Breast epithelium (tissue), 4 donors: ENCODE measurements around the gene ALDH16A1. TPM values are rescaled to one million over a fixed set of nuclear protein-coding genes. Genes with fewer than 3 reads are reported as not detected.
A peak's percentile ranks its signal among the peaks of the same experiment; 100 is the strongest.

Source experiments
- DNase-seq, 2 donors: peaks; one replicate each; pipeline ENCODE4 v3.0.0-alpha.2; 2019; ENCODE audit warnings: low spot score in 2 of 2
- H3K27ac ChIP-seq, 2 donors: fragments of 200-600 bp; sonication (generic) in 1 of 2; one replicate each; pipeline ENCODE4 v1.5.1; 2016 to 2019; ENCODE audit warnings: mild to moderate bottlenecking in 1 of 2
- H3K27me3 ChIP-seq, 2 donors: fragments of 200-600 bp; sonication (generic) in 1 of 2; one replicate each; pipeline versions ENCODE4 v1.5.1 to v1.6.0; 2017 to 2019; ENCODE audit warnings: control low read depth in 1 of 2, mild to moderate bottlenecking in 1 of 2
- H3K36me3 ChIP-seq: fragments of 200-600 bp; one replicate; pipeline ENCODE4 v1.5.1; 2019
- H3K4me1 ChIP-seq, 2 donors: fragments of 200-600 bp; sonication (generic); one replicate each; pipeline ENCODE4 v1.5.1; 2016 to 2019; ENCODE audit warnings: control low read depth in 1 of 2
- H3K4me3 ChIP-seq, 3 donors: fragments of 200-600 bp; sonication (generic); 1 replicate in 2 of 3; 2 replicates in 1 of 3; pipeline ENCODE4 v1.5.1; 2016 to 2019; ENCODE audit warnings: mild to moderate bottlenecking in 3 of 3, moderate library complexity in 2 of 3
- H3K9me3 ChIP-seq, 2 donors: fragments of 200-600 bp; sonication (generic) in 1 of 2; one replicate each; pipeline ENCODE4 v1.5.1; 2016 to 2019; ENCODE audit warnings: control low read depth in 1 of 2
- POLR2A ChIP-seq: fragments of 450-650 bp; IDR thresholded peaks from one replicate; pipeline ENCODE4 v1.6.1; 2016; ENCODE audit warnings: antibody characterized with exemption, mild to moderate bottlenecking, moderate library complexity
- POLR2AphosphoS5 ChIP-seq, 3 donors: sonication (generic); formaldehyde crosslinking; IDR thresholded peaks; one replicate each; pipeline ENCODE4 v1.6.1; 2017; ENCODE audit warnings: antibody characterized with exemption in 3 of 3
- intact Hi-C: fragments of 100-400 bp; cut with DNase I; formaldehyde crosslinking; loops from one replicate; pipeline ENCODE4 v1.15.1; 2023; ENCODE audit warnings: low total_unique reads
- total RNA-seq, 3 donors: library from RNA; depleted of rRNA; stranded (reverse); fragments of >200 nt; gene quantifications; one replicate each; pipeline ENCODE4 v1.1.0, GENCODE V29; 2016
- TF ChIP-seq, protein P1 (sequence below), 3 donors: fragments of 450-650 bp; IDR thresholded peaks; one replicate each; pipeline ENCODE4 v1.5.1; 2016 to 2017; ENCODE audit warnings: antibody characterized with exemption in 3 of 3, mild to moderate bottlenecking in 3 of 3, moderate library complexity in 3 of 3

The ALDH16A1 gene
- total RNA-seq, 3 donors from 2014 or later: 20.6 to 34.4 (median 32.2) TPM

DNA sequence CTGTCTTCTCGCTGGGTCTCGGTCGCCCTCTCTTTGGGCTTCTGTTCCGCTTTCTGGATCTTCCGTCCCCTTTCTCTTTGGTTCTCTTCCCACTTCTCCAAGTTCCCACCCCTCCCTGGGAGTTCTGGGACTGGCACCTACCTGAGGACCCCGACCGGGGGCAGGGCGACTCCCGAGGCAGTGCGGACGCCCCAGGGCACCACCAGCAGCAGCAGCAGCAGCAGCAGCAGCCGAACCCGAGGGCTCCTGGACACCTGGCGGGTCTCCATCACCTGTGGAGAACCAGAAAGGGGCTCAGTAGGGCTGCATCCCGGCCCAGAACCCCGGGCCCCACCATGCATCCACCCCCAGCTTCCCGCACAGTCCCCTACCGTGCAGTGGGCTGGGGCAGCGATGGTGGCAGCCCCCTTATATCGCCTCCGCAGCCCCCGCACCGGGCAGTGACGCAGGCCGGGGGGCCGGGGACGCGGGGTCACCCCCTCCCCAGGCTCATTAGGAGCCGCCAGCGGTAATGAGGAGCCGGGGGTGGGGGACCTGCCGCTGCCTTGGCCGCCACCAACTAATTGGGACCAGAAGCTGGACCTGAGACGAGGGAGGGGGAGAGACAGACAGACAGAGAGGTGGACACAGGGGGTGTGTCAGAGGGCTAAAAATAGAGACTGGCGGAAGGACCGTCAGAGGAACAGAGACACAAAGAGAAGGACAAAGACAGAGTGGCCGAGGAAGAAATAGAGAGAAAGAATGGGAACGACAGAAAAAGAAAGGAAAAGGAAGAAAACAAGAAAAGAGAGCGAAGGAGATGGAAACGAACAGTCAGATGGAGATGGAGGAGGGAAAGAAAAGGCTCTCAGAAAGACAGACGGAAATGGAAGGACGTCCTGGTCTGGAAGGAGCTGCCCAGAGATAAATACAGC, 29.7 kb upstream of the ALDH16A1 start, which contains the start of gene PTH2:
Gene PTH2, minus strand, starts transcription at position 371 of the 914 bp plus-strand sequence. Its CDS starts 102 bp downstream, at position 269.
- no peaks in the 10 kb centered on the region for H3K36me3 ChIP-seq
- no peak for DNase-seq
- peaks cover 3 to 13% of the 10 kb centered on the region in 2 donors for H3K4me1 ChIP-seq
- H3K9me3 ChIP-seq: no peaks in the 10 kb centered on the region
- TF ChIP-seq, protein P1, sequence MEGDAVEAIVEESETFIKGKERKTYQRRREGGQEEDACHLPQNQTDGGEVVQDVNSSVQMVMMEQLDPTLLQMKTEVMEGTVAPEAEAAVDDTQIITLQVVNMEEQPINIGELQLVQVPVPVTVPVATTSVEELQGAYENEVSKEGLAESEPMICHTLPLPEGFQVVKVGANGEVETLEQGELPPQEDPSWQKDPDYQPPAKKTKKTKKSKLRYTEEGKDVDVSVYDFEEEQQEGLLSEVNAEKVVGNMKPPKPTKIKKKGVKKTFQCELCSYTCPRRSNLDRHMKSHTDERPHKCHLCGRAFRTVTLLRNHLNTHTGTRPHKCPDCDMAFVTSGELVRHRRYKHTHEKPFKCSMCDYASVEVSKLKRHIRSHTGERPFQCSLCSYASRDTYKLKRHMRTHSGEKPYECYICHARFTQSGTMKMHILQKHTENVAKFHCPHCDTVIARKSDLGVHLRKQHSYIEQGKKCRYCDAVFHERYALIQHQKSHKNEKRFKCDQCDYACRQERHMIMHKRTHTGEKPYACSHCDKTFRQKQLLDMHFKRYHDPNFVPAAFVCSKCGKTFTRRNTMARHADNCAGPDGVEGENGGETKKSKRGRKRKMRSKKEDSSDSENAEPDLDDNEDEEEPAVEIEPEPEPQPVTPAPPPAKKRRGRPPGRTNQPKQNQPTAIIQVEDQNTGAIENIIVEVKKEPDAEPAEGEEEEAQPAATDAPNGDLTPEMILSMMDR (IDR thresholded peaks at IDR 0.05): no peak
- TF ChIP-seq POLR2AphosphoS5 (IDR thresholded peaks at IDR 0.05) (no peak), POLR2A (no peak)
- H3K27me3 ChIP-seq: peaks cover 17 to 81% of the 10 kb centered on the region in 2 donors
- intact Hi-C loops: no loop called here
- peak within 1 kb of the TSS in 2 of 3 donors; percentile 25 to 55 for H3K4me3 ChIP-seq
- H3K27ac ChIP-seq: no peak within 1 kb of the TSS

DNA sequence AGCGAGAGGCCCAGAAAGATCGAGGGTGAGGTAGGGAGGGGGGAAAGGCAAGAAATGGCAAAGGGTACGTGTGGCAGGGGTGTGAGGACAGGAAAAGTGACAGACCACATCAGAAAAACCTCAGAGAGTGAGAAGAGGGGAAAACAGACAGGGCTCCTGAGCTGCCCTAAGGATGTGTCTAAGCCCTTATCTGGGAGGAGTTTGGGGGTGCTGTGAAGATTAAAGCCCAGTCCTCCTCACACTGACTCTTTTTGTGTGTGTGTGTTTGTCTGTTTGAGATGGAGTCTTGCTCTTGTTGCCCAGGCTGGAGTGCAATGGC, 29.1 kb upstream of the ALDH16A1 start:
- no peaks in the 10 kb centered on the region for H3K36me3 ChIP-seq

DNA sequence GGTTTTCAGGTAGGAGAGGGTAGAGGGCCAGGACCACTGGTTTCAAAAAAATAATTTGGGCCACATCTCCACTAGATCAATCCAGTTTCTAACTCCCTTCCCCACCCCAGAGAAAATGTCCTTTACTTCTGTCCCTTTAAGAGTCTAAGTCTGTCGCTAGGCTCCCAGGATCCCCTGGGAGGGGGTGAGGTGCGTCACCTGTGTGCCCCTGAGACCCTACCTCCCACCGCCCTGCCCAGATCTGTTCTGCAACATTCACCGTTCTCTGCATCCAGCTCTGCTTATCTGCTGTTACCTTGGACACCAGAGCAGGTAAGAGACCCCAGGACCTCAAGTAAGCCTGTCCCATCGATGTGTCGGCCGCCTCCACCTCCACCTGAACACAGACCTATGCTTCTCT, 27.8 kb upstream of the ALDH16A1 start, which contains the start of gene GFY:
Gene GFY, plus strand, starts transcription at position 211 of the 400 bp plus-strand sequence. CDS start 1,043 bp downstream, outside the sequence.
- Histone ChIP-seq H3K36me3 (no peaks in the 10 kb centered on the region), H3K4me1 (peaks cover 5 to 14% of the 10 kb centered on the region in 2 donors), H3K27ac (no peak within 1 kb of the TSS), H3K9me3 (no peaks in the 10 kb centered on the region), H3K27me3 (peaks cover 22 to 89% of the 10 kb centered on the region in 2 donors), H3K4me3 (no peak within 1 kb of the TSS)
- no peak for TF ChIP-seq POLR2A
- no peak for TF ChIP-seq POLR2AphosphoS5 (IDR thresholded peaks at IDR 0.05)
- TF ChIP-seq, protein P1 (IDR thresholded peaks at IDR 0.05): no peak
- intact Hi-C loops: no loop called here
- no peak for DNase-seq

More for the DNA sequence above, 29.1 kb upstream of the ALDH16A1 start:
- TF ChIP-seq, protein P1 (IDR thresholded peaks at IDR 0.05): no peak
- TF ChIP-seq POLR2AphosphoS5 (IDR thresholded peaks at IDR 0.05) (no peak), POLR2A (no peak)
- Histone ChIP-seq H3K27me3 (peaks cover 22 to 87% of the 10 kb centered on the region in 2 donors), H3K4me3 (no peak overlapping the region), H3K27ac (no peak overlapping the region), H3K4me1 (peaks cover 5 to 14% of the 10 kb centered on the region in 2 donors), H3K9me3 (no peaks in the 10 kb centered on the region)
- DNase-seq: no peak
- intact Hi-C loops: no loop called here

DNA sequence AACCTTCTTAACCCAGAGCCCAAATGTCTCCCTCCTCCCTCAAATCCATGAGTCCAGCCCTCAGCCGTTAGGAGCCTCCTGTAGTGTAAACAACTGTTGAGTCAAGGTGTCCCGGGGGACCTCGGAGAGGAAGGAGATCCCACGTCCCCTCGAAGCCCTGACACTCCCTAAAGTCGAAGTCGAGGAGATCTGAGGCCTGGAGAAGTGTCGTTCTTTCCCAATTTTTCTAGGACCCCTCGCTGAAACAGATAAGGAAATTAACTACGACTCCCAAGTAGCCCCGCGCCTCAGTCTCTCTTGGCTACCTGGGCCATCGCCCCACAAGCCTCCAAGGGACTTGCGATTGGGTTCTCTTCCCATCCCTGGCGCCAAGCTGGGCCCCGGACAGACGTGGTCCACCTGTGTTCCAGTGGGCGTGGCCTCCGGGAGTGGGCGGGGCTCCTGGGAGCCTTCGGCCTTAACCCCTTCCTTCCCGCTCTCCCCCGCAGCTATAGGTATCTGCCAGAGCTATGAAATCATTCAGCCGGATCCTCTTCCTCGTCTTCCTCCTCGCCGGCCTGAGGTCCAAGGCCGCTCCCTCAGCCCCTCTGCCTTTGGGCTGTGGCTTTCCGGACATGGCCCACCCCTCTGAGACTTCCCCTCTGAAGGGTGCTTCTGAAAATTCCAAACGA, 27.0 kb upstream of the ALDH16A1 start:
- H3K27me3 ChIP-seq: peaks cover 23 to 88% of the 10 kb centered on the region in 2 donors
- TF ChIP-seq POLR2AphosphoS5 (IDR thresholded peaks at IDR 0.05): no peak
- TF ChIP-seq POLR2A: no peak
- TF ChIP-seq, protein P1 (IDR thresholded peaks at IDR 0.05): no peak
- no peaks in the 10 kb centered on the region for H3K9me3 ChIP-seq
- no peaks in the 10 kb centered on the region for H3K36me3 ChIP-seq
- no peak overlapping the region for H3K27ac ChIP-seq
- DNase-seq: no peak
- H3K4me3 ChIP-seq: no peak overlapping the region
- H3K4me1 ChIP-seq: peaks cover 5 to 14% of the 10 kb centered on the region in 2 donors
- intact Hi-C loops: no loop called here
